Measurements from ENCODE around the gene APOB.

APOB gene

GRCh38 chr2:21017748-21018276, 26.1 kb downstream of the APOB start:
- no peak for DNase-seq

- DNase-seq = no peak
These were observed 28.6 kb downstream of the APOB start for GRCh38 chr2:21015281-21015645.

GRCh38 chr2:21014364-21015280, 29.3 kb downstream of the APOB start:
- DNase-seq = no peak

- DNase-seq = no peak
These were observed 30.6 kb downstream of the APOB start for GRCh38 chr2:21013043-21013816.

- no peak for DNase-seq
These were observed 31.3 kb downstream of the APOB start for GRCh38 chr2:21012557-21012937.

- no peak for DNase-seq
These were observed 31.9 kb downstream of the APOB start for GRCh38 chr2:21011876-21012556.

GRCh38 chr2:21011453-21011852, 32.4 kb downstream of the APOB start:
- DNase-seq = no peak

GRCh38 chr2:21010813-21011439, 32.9 kb downstream of the APOB start:
- DNase-seq = no peak

GRCh38 chr2:21009662-21010225, 34.1 kb downstream of the APOB start:
- DNase-seq = no peak

- no peak for DNase-seq
These were observed 34.8 kb downstream of the APOB start for GRCh38 chr2:21008790-21009661.

- DNase-seq = no peak
These were observed 35.7 kb downstream of the APOB start for GRCh38 chr2:21008014-21008789.

GRCh38 chr2:21007129-21008013, 36.5 kb downstream of the APOB start:
- no peak for DNase-seq

GRCh38 chr2:21006423-21007128, 37.3 kb downstream of the APOB start:
- DNase-seq = no peak

- no peak for DNase-seq
These were observed 38.0 kb downstream of the APOB start for GRCh38 chr2:21005700-21006422.

GRCh38 chr2:21005111-21005699, 38.7 kb downstream of the APOB start:
- DNase-seq = no peak

- no peak for DNase-seq
These were observed 39.7 kb downstream of the APOB start for GRCh38 chr2:21004181-21004572.

- no peak for DNase-seq
These were observed 40.2 kb downstream of the APOB start for GRCh38 chr2:21003572-21004180.

Measured in NCI-H69 (cell line).